Measurements from ENCODE around the gene ODAM.

The ODAM gene, protein sequence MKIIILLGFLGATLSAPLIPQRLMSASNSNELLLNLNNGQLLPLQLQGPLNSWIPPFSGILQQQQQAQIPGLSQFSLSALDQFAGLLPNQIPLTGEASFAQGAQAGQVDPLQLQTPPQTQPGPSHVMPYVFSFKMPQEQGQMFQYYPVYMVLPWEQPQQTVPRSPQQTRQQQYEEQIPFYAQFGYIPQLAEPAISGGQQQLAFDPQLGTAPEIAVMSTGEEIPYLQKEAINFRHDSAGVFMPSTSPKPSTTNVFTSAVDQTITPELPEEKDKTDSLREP

DNA sequence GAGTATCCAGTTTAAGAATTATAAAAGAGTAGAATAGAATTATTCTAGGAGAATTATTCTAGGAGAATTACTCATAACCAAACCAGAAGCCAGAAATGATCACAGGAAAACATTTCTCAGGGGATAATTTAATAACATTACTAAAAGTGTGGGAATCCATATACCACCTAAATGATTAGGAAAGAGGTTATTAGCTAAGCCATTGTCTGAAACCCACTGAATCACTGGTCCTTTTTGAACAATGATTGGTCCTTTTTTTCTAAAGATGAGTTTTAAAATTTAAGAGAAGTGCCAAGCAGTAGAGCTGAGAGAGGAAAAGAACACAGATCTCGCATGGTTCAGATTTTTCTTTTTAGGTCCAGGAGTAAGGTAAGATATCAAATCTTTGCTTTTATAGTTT, at the start of gene ODAM:
Gene ODAM (plus strand): TSS at position 301 of the 400 bp plus-strand sequence. CDS start 819 bp downstream, outside the sequence.
- TF ChIP-seq, protein P1, sequence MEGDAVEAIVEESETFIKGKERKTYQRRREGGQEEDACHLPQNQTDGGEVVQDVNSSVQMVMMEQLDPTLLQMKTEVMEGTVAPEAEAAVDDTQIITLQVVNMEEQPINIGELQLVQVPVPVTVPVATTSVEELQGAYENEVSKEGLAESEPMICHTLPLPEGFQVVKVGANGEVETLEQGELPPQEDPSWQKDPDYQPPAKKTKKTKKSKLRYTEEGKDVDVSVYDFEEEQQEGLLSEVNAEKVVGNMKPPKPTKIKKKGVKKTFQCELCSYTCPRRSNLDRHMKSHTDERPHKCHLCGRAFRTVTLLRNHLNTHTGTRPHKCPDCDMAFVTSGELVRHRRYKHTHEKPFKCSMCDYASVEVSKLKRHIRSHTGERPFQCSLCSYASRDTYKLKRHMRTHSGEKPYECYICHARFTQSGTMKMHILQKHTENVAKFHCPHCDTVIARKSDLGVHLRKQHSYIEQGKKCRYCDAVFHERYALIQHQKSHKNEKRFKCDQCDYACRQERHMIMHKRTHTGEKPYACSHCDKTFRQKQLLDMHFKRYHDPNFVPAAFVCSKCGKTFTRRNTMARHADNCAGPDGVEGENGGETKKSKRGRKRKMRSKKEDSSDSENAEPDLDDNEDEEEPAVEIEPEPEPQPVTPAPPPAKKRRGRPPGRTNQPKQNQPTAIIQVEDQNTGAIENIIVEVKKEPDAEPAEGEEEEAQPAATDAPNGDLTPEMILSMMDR (IDR thresholded peaks at IDR 0.05; ENCODE audit: low read depth, low read length, missing control alignments) = no peak
- H3K4me3 ChIP-seq (ENCODE audit: low read depth, low read length) = no peak within 1 kb of the TSS
- no peak for DNase-seq (ENCODE audit: low read depth)

DNA sequence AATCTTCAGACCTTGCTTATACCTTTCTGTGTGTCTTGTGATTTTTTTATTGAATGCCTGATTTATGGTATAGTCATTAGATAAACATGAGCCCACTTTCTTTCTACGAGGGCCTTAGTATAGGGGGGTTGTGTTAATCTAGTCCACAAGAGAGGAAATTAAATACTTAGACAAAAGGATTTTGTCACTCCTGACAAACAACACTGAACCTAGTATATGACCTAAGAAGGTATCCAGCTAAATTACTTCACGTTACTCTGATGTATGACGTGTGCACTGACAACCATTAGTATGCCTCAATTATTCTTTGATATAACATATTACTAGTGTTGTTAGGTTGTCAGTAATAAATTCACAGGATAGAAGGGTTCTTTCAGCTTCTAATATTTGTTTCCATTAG, 44.3 kb upstream of the ODAM start:
- no peak overlapping the region for H3K4me3 ChIP-seq (ENCODE audit: low read depth, low read length)
- DNase-seq (ENCODE audit: low read depth) = no peak
- TF ChIP-seq, protein P1 (IDR thresholded peaks at IDR 0.05; ENCODE audit: low read depth, low read length, missing control alignments) = no peak

DNA sequence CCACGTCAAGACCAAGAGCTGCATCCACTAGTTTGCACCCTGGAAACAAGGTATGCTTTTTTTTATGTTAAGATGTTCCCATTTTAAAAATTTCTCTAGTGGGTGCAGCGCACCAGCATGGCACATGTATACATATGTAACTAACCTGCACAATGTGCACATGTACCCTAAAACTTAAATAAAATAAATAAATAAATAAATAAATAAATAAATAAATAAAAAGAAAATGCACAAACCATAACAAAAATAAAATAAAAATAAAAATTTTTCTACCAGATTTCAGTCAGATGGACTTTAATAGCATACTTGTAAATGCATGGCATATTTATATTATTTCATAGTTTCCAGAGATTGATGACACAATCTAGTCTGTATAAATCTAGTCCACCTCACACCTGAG, 43.4 kb upstream of the ODAM start:
- TF ChIP-seq, protein P1 (IDR thresholded peaks at IDR 0.05; ENCODE audit: low read depth, low read length, missing control alignments) = no peak
- DNase-seq (ENCODE audit: low read depth) = no peak
- no peak overlapping the region for H3K4me3 ChIP-seq (ENCODE audit: low read depth, low read length)

DNA sequence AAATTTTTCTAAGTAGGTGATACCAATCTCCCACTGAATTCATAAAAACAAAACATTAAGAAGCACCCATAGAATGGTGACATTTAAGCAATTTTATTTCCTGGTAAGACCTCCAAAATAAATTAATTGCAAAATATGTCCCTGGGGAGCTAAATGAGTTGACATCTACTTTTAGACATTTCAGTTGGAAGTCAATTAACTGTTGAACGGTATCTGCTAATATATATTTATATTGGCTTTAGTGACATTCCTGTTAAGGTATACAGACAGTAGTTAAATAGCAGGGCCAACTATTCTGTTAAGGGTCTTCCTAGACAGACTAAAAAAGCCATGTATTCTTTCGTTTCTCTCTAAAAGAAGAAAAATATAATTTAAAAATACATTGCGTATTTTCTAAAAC, 41.6 kb upstream of the ODAM start, which contains the start of gene PRR27:
Gene PRR27 (plus strand): TSS at position 301 of the 400 bp plus-strand sequence. CDS start 139 bp downstream, outside the sequence.
- DNase-seq (ENCODE audit: low read depth) = no peak
- H3K4me3 ChIP-seq (ENCODE audit: low read depth, low read length) = no peak within 1 kb of the TSS
- TF ChIP-seq, protein P1 (IDR thresholded peaks at IDR 0.05; ENCODE audit: low read depth, low read length, missing control alignments) = no peak

DNA sequence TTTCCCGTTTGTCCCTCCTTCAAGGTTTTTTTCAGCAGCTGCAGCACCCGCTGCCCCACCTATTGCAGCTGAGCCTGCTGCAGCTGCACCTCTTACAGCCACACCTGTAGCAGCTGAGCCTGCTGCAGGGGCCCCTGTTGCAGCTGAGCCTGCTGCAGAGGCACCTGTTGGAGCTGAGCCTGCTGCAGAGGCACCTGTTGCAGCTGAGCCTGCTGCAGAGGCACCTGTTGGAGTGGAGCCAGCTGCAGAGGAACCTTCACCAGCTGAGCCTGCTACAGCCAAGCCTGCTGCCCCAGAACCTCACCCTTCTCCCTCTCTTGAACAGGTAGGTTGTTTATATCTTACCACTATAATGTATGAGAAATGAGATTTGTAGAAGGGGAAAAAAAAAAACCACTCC, 36.9 kb upstream of the ODAM start:
- no peak for DNase-seq (ENCODE audit: low read depth)
- TF ChIP-seq, protein P1 (IDR thresholded peaks at IDR 0.05; ENCODE audit: low read depth, low read length, missing control alignments) = no peak
- H3K4me3 ChIP-seq (ENCODE audit: low read depth, low read length) = no peak overlapping the region

DNA sequence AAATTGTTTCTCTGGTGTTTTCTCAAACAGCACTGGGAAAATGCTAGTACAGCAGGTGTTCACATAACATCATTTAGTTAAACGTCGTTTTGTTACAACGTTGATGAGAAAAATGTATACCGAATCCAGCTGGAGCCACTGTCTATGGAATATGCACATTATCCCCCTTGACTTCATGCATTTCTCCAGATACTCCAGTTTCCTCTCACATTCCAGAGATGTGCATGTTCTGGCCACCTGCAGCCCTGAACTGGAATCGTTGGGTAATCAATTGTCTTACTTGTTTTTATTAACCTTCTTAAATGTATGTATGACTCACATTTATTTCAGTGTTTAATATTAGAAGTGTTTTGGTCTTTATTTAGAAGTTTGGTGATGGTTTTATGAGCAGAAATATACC, 18.4 kb upstream of the ODAM start:
- DNase-seq (ENCODE audit: low read depth) = no peak
- H3K4me3 ChIP-seq (ENCODE audit: low read depth, low read length) = no peak overlapping the region
- TF ChIP-seq, protein P1 (IDR thresholded peaks at IDR 0.05; ENCODE audit: low read depth, low read length, missing control alignments) = no peak

Measured in GM12864 (cell line).